ENCODE measurements around the gene WASHC2A.
"Not testable (repeated sequence)": the region's sequence is repeated elsewhere in the genome, so short reads cannot be mapped to it uniquely, and the experiment has no call there.

Gene WASHC2A

GRCh38 chr10:50055494-50056292 is 12.1 kb upstream of the WASHC2A start:
- not testable (repeated sequence) for ATAC-seq, H3K36me3 Mint-ChIP-seq, H3K9me3 Mint-ChIP-seq, H3K4me1 Mint-ChIP-seq, H3K27ac Mint-ChIP-seq, H3K4me3 Mint-ChIP-seq, H3K27me3 Mint-ChIP-seq

- not testable (repeated sequence) for H3K27ac Mint-ChIP-seq, ATAC-seq, H3K4me3 Mint-ChIP-seq, H3K9me3 Mint-ChIP-seq, H3K4me1 Mint-ChIP-seq, H3K27me3 Mint-ChIP-seq, H3K36me3 Mint-ChIP-seq
Observed at GRCh38 chr10:50056654-50057053, 11.1 kb upstream of the WASHC2A start.

GRCh38 chr10:50058727-50059126 is 9.0 kb upstream of the WASHC2A start:
- H3K27ac Mint-ChIP-seq, H3K9me3 Mint-ChIP-seq, H3K27me3 Mint-ChIP-seq, H3K36me3 Mint-ChIP-seq, H3K4me1 Mint-ChIP-seq, H3K4me3 Mint-ChIP-seq, ATAC-seq: not testable (repeated sequence)

- not testable (repeated sequence) for H3K27ac Mint-ChIP-seq, H3K27me3 Mint-ChIP-seq, H3K9me3 Mint-ChIP-seq, H3K4me1 Mint-ChIP-seq, H3K4me3 Mint-ChIP-seq, H3K36me3 Mint-ChIP-seq, ATAC-seq
Observed at GRCh38 chr10:50059946-50060345, 7.8 kb upstream of the WASHC2A start.

- H3K27me3 Mint-ChIP-seq, H3K9me3 Mint-ChIP-seq, ATAC-seq, H3K4me1 Mint-ChIP-seq, H3K36me3 Mint-ChIP-seq, H3K4me3 Mint-ChIP-seq, H3K27ac Mint-ChIP-seq: not testable (repeated sequence)
Observed at GRCh38 chr10:50061548-50061947, 6.2 kb upstream of the WASHC2A start.

GRCh38 chr10:50063100-50063499 is 4.7 kb upstream of the WASHC2A start:
- Mint-ChIP-seq H3K27ac (no peak overlapping the region), H3K27me3 (no peaks in the 10 kb centered on the region), H3K9me3 (no peaks in the 10 kb centered on the region), H3K4me1 (no peaks in the 10 kb centered on the region), H3K36me3 (no peaks in the 10 kb centered on the region), H3K4me3 (no peak overlapping the region)
- ATAC-seq = no peak

- H3K36me3 Mint-ChIP-seq, H3K9me3 Mint-ChIP-seq, H3K4me1 Mint-ChIP-seq, H3K27me3 Mint-ChIP-seq, ATAC-seq: not testable (repeated sequence)
- peak overlapping the region; percentile 83 for H3K4me3 Mint-ChIP-seq
- peak overlapping the region; percentile 87 for H3K27ac Mint-ChIP-seq
Observed at GRCh38 chr10:50068352-50068659, 552 bp downstream of the WASHC2A start.

- not testable (repeated sequence) for H3K4me3 Mint-ChIP-seq, H3K27me3 Mint-ChIP-seq, H3K4me1 Mint-ChIP-seq, H3K36me3 Mint-ChIP-seq, H3K27ac Mint-ChIP-seq, ATAC-seq, H3K9me3 Mint-ChIP-seq
Observed at GRCh38 chr10:50075139-50075538, 7.4 kb downstream of the WASHC2A start.

- not testable (repeated sequence) for H3K4me3 Mint-ChIP-seq
Observed at GRCh38 chr10:50075544-50075943, 7.8 kb downstream of the WASHC2A start.

GRCh38 chr10:50091304-50091703 is 23.6 kb downstream of the WASHC2A start:
- H3K9me3 Mint-ChIP-seq, H3K36me3 Mint-ChIP-seq, H3K27ac Mint-ChIP-seq, H3K4me3 Mint-ChIP-seq, H3K4me1 Mint-ChIP-seq, H3K27me3 Mint-ChIP-seq, ATAC-seq: not testable (repeated sequence)

More at GRCh38 chr10:50075544-50075943, 7.8 kb downstream of the WASHC2A start:
- not testable (repeated sequence) for H3K4me1 Mint-ChIP-seq, H3K36me3 Mint-ChIP-seq, H3K27me3 Mint-ChIP-seq, H3K9me3 Mint-ChIP-seq, ATAC-seq, H3K27ac Mint-ChIP-seq

- not testable (repeated sequence) for H3K27me3 Mint-ChIP-seq, H3K4me3 Mint-ChIP-seq, ATAC-seq, H3K9me3 Mint-ChIP-seq, H3K36me3 Mint-ChIP-seq, H3K27ac Mint-ChIP-seq, H3K4me1 Mint-ChIP-seq
Observed at GRCh38 chr10:50092928-50093327, 25.2 kb downstream of the WASHC2A start.

- not testable (repeated sequence) for H3K4me1 Mint-ChIP-seq, ATAC-seq, H3K27ac Mint-ChIP-seq, H3K9me3 Mint-ChIP-seq, H3K27me3 Mint-ChIP-seq, H3K4me3 Mint-ChIP-seq, H3K36me3 Mint-ChIP-seq
Observed at GRCh38 chr10:50094630-50095029, 26.9 kb downstream of the WASHC2A start.

GRCh38 chr10:50095402-50095801 is 27.6 kb downstream of the WASHC2A start:
- ATAC-seq, H3K27me3 Mint-ChIP-seq: not testable (repeated sequence)

GRCh38 chr10:50096722-50097121 is 29.0 kb downstream of the WASHC2A start:
- H3K27ac Mint-ChIP-seq, H3K4me3 Mint-ChIP-seq, H3K4me1 Mint-ChIP-seq, ATAC-seq, H3K27me3 Mint-ChIP-seq, H3K9me3 Mint-ChIP-seq: not testable (repeated sequence)
- H3K36me3 Mint-ChIP-seq = peaks cover 12% of the 10 kb centered on the region

More at GRCh38 chr10:50095402-50095801, 27.6 kb downstream of the WASHC2A start:
- H3K9me3 Mint-ChIP-seq, H3K27ac Mint-ChIP-seq, H3K4me1 Mint-ChIP-seq, H3K36me3 Mint-ChIP-seq, H3K4me3 Mint-ChIP-seq: not testable (repeated sequence)

GRCh38 chr10:50098645-50099044 is 30.9 kb downstream of the WASHC2A start:
- H3K4me3 Mint-ChIP-seq, ATAC-seq, H3K9me3 Mint-ChIP-seq, H3K4me1 Mint-ChIP-seq, H3K27ac Mint-ChIP-seq, H3K27me3 Mint-ChIP-seq: not testable (repeated sequence)
- H3K36me3 Mint-ChIP-seq = peaks cover 16% of the 10 kb centered on the region

- H3K36me3 Mint-ChIP-seq = peaks cover 16% of the 10 kb centered on the region
- H3K4me1 Mint-ChIP-seq, H3K9me3 Mint-ChIP-seq, H3K27ac Mint-ChIP-seq, H3K27me3 Mint-ChIP-seq, ATAC-seq, H3K4me3 Mint-ChIP-seq: not testable (repeated sequence)
Observed at GRCh38 chr10:50101139-50101582, 33.4 kb downstream of the WASHC2A start.

GRCh38 chr10:50101747-50102146 is 34.0 kb downstream of the WASHC2A start:
- H3K27me3 Mint-ChIP-seq, ATAC-seq, H3K4me1 Mint-ChIP-seq, H3K4me3 Mint-ChIP-seq, H3K9me3 Mint-ChIP-seq: not testable (repeated sequence)
- Mint-ChIP-seq H3K36me3 (peaks cover 16% of the 10 kb centered on the region), H3K27ac (peak overlapping the region; percentile 64)
